ENCODE measurements around the gene RAB13. TPM values are rescaled to one million over a fixed set of nuclear protein-coding genes. Genes with fewer than 3 reads are reported as not detected.
A peak's percentile ranks its signal among the peaks of the same experiment; 100 is the strongest.

RAB13 gene
- total and polyA plus RNA-seq, 2 of the 13 experiments (the other 11 are each of a cell fraction or from before 2014, with no cell fraction given), result 15.9 to 24.7 TPM

DNA sequence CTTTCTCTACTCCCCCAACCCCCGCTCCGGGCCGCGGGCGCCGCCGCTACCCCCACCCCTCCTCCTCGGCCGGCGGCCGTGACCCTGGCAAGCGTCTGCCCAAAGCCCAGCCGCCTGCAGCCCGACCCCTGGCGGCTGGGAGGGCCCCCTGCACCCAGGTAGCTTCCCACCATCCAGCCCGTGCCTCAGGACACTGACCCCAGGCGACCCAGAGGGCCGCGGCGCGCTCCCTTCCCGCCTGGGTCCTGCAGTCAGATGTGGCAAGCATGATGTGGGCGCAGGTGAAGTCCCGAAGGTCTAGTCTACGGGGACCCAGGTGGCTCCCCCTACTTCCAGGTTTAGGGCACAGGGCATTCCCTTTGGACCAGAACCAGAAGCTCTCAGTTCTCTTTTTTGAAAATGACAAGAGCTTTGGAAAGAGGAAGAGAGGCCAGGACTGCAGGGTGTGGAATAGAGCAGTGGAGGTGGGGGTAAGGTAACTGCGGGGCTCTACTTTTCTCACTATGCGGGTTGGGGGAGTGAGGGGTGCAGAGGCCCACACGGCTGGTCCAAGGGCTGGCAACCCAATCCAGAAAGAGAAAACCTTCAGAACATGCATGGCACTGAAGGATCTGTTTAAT, 39.4 kb downstream of the RAB13 start, which contains the start of gene DENND4B (continued):
- TF ChIP-seq, protein P1, sequence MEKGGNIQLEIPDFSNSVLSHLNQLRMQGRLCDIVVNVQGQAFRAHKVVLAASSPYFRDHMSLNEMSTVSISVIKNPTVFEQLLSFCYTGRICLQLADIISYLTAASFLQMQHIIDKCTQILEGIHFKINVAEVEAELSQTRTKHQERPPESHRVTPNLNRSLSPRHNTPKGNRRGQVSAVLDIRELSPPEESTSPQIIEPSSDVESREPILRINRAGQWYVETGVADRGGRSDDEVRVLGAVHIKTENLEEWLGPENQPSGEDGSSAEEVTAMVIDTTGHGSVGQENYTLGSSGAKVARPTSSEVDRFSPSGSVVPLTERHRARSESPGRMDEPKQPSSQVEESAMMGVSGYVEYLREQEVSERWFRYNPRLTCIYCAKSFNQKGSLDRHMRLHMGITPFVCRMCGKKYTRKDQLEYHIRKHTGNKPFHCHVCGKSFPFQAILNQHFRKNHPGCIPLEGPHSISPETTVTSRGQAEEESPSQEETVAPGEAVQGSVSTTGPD (CRISPR knock-in tag; IDR thresholded peaks at IDR 0.05), result no peak
- 0 out of 2 replicates have a peak, but pooled peaks have one; percentile 41 for TF ChIP-seq BRD4 (CRISPR knock-in tag; IDR thresholded peaks at IDR 0.05)
- peak; percentile 47; the same call in 1 of the 2 replicates for TF ChIP-seq PITX1 (CRISPR knock-in tag; IDR thresholded peaks at IDR 0.05)
- no peak for TF ChIP-seq RARG (CRISPR knock-in tag; IDR thresholded peaks at IDR 0.05; ENCODE audit: low read depth)
- TF ChIP-seq NONO (IDR thresholded peaks at IDR 0.05), result no peak
- TF ChIP-seq NONO (CRISPR knock-in tag; conservative IDR thresholded peaks at IDR 0.05), result peak; percentile 64
- TF ChIP-seq, protein P2, sequence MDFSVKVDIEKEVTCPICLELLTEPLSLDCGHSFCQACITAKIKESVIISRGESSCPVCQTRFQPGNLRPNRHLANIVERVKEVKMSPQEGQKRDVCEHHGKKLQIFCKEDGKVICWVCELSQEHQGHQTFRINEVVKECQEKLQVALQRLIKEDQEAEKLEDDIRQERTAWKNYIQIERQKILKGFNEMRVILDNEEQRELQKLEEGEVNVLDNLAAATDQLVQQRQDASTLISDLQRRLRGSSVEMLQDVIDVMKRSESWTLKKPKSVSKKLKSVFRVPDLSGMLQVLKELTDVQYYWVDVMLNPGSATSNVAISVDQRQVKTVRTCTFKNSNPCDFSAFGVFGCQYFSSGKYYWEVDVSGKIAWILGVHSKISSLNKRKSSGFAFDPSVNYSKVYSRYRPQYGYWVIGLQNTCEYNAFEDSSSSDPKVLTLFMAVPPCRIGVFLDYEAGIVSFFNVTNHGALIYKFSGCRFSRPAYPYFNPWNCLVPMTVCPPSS (IDR thresholded peaks at IDR 0.05), result no peak
- TF ChIP-seq ZNF687 (CRISPR knock-in tag; IDR thresholded peaks at IDR 0.05), result peak; percentile 64
- TF ChIP-seq ZFP90 (CRISPR knock-in tag; IDR thresholded peaks at IDR 0.05; ENCODE audit: borderline replicate concordance), result peak; percentile 60; the same call in 1 of the 2 replicates
- TF ChIP-seq ZNF414 (CRISPR knock-in tag; IDR thresholded peaks at IDR 0.05), result peak; percentile 6; the same call in 1 of the 2 replicates
- TF ChIP-seq SIN3B (IDR thresholded peaks at IDR 0.05; ENCODE audit: low read length), result no peak
- TF ChIP-seq TEAD3 (CRISPR knock-in tag; optimal IDR thresholded peaks at IDR 0.05; ENCODE audit: borderline replicate concordance), result peak; percentile 58
- no peak for TF ChIP-seq ADNP (CRISPR knock-in tag; IDR thresholded peaks at IDR 0.05)
- no peak for TF ChIP-seq HES4 (CRISPR knock-in tag; IDR thresholded peaks at IDR 0.05; ENCODE audit: borderline replicate concordance)
- TF ChIP-seq ZNF564 (CRISPR knock-in tag; IDR thresholded peaks at IDR 0.05), result no peak
- peak; percentile 68 for TF ChIP-seq SAP130 (CRISPR knock-in tag; IDR thresholded peaks at IDR 0.05; ENCODE audit: low read depth)
- TF ChIP-seq TBX2 (CRISPR knock-in tag; IDR thresholded peaks at IDR 0.05; ENCODE audit: borderline replicate concordance), result peak; percentile 71
- TF ChIP-seq IRF2 (CRISPR knock-in tag; IDR thresholded peaks at IDR 0.05), result peak; percentile 75; the same call in 1 of the 2 replicates
- no peak for TF ChIP-seq SP1 (IDR thresholded peaks at IDR 0.05)
- TF ChIP-seq SP1 (CRISPR knock-in tag; IDR thresholded peaks at IDR 0.05), result 0 out of 2 replicates have a peak, but pooled peaks have one; percentile 35
- TF ChIP-seq HIVEP1 (CRISPR knock-in tag; IDR thresholded peaks at IDR 0.05), result no peak
- peak; percentile 76; the same call in 1 of the 2 replicates for TF ChIP-seq ERF (CRISPR knock-in tag; IDR thresholded peaks at IDR 0.05)
- peak; percentile 91 for TF ChIP-seq TGIF2 (CRISPR knock-in tag; IDR thresholded peaks at IDR 0.05)
